NCI-H2029 (cell line): ENCODE results near the gene PPP1R13B.
A peak's percentile ranks its signal among the peaks of the same experiment; 100 is the strongest.

Experiments used
- DNase-seq: peaks from one replicate; lab custom pipeline; 2025; lab: John Stamatoyannopoulos, UW

Gene PPP1R13B

DNA sequence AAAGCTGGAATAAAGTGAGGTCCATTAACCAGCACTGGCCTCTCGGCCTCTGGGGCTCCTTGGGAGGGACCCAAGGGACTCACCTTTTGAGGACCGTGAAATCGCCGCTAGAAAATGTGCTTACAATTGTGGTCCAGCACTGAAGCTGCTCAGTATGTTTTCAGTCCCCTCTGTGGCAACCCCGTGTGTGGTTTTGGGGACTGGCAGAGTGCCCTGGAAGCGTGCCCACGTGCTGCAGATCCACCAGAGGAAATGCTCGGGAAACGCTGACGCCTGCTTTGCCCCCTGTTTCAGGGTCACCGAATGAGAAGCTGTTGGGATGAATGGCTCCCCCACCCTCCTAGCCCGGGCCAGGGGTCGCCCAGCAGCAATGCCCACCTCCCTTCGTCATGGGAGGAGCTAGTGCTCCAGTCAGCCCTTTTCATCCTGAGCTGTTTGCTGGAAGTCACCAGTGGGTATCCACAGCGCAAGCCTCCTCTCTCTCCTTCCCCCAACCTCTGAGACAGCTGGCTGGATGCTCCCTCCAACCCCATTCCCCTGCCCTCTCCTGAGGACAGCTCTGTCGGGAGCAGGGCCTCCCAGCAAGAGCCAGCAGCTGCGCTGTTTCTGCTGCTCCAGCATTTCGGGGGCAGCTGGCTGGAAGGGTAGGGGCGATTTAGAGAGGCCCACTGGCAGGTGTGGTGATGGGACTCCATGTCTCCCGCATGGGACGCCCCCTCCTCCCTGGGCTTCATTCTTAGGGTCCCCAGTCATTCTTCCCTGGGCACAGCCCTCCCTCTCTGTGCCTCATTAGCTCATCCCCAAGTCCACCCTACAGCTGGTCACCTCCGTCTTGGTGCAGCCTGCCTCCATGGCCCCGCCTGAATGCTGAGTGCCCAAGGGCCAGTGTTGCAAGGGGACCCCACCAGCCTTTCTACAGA is 33.2 kb upstream of the PPP1R13B start:
- DNase-seq: peak; percentile 12

DNA sequence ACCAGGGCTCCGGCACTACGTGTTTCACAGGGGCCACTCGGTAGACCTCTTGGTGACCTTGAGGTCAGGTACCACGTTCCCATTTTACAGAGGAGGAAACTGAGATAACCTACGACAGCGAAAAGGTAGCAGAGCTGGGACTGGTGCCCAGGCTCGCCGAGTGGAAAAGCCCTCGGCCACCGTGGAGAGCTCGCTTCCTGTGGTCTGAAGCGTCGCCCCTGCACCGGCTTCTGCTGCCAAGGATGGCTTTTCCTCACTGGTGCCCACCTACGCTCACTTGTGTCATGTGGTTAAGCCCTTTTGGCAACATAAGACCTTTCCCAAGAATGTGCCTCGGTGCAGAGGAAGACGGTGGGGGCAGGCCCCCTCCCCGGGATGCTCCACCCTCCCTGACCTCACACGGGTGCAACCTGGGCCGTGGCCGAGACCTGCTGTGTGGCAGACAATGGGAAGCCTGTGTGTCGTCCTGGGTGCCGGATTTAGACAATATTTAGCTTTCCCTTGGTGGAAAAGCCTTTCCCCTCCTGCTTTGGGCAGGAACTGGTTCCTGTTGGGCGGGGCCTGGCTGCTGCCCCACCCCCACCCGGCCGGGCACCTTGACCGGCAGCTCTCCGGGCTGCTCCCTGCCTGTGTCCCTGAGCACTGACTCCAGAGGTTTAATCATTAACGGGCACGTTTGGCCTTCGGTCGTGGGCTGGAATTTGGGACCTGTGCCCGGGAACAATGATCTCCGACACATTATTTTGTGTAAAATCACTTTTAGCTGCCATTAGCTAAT is 32.4 kb upstream of the PPP1R13B start:
- DNase-seq: no peak

DNA sequence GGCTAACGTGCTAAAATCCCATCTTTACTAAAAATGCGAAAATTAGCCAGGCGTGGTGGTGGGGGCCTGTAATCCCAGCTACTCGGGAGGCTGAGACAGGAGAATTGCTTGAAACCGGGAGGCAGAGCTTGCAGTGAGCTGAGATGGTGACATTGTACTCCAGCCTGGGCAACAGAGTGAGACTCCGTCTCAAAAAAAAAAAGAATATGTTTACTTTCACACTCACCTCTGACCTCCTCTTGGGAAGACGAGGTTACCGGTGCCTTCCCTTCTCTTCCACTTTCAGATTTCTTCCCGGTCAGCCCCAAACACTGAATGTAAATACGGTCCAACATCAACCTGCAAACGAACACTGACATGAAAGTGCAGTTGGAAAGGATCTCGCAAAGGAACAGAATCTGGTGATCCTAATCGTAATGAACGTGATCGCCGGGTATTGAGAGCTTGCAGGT is 31.8 kb upstream of the PPP1R13B start:
- DNase-seq: no peak

DNA sequence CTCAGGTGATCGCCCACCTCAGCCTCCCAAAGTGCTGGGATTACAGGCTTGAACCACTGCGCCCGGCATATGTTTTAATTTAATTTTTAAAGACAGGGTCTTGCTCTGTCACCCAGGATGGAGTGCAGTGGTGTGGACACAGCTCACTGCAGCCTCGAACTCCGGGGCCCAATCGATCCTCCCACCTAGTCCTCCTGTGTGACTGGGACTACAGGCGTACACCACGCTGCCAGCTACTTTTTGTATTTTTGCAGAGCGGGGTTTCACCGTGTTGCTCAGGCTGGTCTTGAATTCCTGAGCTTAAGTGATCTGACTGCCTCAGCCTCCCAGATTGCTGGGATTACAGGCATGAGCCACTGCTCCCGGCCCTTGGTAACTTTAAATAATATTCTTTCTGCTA is 30.8 kb upstream of the PPP1R13B start:
- DNase-seq: no peak

DNA sequence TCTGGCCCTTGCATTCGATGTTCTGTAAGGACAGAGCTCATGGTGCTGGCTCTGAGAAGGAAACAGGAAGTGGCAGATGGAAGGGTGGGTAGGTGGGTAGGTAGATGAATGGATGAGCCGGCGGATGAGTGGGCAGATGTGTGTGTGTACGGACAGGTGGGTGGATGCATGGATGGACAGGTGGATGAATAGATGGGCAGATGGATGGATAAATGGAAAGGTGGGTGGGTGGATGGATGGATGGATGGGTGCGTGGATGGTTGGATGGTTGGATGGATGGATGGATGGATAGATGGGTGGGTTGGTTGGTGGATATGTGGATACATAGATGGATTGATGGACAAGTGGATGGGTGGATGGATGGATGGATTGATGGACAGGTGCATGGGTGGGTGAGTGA is 27.6 kb upstream of the PPP1R13B start:
- DNase-seq: no peak

DNA sequence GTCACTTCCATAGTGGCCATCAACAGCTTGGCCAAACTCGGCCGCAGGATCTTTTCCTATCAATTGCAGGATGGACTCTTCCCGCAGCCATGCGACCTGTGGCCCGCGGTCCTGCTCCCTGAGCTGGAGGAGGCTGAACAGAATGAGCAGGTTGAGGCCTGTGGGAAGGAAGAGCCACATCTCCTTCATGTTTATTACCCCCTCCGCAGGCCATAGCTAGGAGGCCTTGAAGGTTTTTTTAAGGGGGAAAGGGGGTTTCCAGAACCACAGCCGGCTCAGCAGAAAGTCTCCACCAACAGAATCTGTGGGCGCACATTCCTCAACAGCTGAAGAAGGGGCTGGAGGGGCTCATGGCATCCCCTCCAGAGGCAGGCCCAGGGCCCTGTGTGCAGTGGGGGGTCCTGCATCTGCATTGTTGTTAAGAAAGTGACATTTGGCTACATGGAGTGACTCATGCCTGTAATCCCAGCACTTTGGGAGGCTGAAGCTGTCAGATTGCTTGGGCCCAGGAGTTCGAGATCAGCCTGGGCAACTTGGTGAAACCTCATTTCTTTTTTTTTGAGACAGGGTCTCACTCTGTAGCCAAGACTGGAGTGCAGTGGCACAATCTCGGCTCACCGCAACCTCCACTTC is 25.2 kb upstream of the PPP1R13B start:
- no peak for DNase-seq

DNA sequence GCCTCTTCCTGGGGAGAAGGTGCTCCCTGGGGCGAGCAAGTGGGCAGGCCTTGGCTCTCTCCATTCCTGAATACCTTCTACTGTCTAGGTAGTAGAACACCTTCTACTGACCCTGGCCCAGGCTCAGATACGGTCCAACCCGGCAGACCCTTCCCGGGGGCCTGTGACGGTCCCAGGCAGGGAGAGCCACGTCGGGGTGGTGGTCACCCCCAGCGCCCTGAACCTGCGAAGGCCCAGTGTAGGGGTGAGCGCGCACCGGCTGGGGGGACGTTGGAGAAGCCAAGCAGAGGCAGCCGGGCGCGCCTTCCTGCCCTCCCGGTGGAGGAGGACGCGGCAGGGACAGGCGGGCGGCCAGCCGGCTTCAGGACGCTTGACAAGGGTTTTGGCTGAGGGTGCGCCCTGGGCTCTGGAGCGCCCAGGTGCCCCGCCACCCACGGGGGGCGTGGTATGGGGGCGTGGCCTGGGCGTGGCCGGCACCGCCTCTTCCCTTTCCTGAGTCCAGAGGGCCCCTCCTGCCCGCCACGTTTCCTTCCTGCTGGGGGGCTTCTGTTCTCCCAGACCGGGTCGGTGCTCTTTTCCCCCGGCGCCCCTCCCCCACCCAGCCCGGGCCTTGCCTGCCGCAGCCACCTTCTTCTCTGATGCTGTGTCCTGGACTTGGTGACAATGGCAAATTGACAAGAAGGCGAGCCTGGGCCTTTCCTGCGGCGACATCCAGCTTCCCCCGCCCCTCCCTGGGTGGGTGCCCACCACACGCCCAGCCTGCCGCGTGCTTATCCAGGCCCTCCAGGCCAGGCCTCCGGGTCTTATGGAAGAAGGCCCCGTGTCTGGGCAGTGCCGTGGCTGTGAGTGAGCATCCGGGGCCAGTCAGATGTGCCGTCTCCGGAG is 24.5 kb upstream of the PPP1R13B start:
- no peak for DNase-seq

DNA sequence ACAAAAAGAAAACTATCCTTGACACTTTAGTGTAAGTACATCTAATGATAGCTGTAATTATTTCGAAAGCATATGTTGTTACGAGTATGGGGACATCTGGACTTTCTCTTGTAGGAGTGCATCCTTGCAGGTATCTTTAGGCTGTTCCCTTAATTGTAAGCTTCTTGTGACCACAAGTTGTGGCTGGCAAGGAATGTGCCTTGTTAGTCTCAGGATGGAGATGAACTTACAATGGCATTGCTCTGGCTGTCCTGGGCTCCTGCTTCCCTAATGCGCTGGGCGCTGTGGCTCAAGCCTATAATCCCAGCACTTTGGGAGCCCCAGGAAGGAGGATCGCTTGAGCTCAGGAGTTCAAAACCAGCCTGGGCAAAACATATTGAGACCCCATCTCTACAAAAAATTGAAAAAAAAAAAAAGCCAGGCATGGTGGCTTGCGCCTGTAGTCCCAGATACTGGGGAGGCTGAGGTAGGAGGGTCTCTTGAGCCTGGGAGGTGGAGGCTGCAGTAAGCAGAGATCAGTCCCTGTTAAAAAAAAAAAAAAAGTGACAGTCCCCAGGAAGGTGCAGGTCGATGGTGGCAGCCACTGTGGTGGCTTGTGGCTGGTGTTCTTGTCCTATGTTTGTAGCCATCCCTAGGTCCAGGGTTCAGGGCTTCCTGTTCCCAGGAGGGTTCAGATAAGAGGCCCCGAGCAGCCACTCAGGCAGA is 23.7 kb upstream of the PPP1R13B start:
- no peak for DNase-seq

DNA sequence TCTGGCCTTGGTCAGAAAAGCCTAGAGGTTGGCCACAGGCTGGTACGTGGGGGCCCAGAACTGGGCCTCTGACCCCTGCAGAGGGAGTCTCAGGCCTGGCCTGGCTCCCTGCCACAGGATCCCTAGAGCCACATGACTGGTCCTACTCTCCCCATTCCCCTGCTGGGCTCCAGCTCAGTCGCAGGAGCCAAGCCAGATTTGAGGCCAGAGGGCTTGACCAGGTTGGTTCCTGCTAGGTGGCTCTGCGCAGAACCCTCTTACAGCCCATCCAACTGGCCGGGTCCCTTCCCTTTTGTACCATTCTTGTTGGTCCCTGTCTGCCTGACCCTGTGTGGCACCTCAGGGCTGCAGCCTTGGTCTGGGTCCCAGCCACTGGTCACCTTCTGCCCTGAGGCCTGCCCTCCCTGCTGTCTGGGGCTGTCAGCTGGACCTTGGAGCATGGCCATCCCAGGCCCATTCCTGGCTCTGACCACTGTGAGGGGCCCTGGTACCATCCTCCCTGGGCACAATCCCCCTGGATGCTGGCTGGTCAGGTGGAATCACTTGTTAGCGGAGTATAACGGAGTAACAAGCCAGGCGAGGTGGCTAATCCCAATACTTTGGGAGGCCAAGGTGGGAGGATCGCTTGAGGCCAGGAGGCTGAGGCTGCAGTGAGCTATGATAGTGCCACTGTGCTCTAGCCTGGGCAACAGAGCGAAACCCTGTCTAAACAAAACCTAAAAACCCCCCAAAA is 22.9 kb upstream of the PPP1R13B start:
- DNase-seq: no peak

DNA sequence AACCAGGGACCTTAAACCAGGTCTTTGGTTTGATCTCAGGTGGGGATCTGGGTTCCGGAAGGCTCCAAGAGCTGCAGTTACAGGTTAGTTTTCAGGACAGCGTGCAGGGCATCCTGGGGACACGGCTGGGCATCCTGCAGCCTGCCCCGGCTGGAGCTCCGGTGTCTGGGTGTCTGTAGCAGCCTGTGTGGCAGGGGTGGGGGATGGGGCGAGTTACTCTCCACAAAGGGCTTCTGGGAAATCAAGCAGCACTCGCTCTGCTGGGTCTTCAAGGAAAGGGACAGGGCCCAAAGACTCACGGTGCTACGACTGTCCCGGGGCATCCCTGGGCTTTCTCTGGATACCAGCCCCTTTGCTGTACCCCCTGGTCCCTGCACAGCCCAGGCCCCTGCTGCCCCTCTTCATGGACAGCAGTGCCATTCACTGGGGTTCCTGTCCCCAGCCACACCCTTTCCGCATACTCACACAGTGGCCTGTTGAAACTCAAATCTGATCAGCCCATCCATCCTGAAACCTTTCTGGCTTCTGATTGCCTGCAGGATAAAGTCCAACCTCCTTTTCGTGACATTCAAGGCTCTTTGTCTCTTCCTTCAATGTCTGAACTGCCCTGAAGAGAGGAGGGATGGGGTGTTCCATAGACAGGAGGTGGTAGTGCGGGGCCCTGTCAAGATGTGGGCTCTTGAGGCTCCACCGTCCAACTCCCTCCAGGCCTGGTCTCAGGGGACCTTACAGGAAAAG is 22.2 kb upstream of the PPP1R13B start:
- no peak for DNase-seq

DNA sequence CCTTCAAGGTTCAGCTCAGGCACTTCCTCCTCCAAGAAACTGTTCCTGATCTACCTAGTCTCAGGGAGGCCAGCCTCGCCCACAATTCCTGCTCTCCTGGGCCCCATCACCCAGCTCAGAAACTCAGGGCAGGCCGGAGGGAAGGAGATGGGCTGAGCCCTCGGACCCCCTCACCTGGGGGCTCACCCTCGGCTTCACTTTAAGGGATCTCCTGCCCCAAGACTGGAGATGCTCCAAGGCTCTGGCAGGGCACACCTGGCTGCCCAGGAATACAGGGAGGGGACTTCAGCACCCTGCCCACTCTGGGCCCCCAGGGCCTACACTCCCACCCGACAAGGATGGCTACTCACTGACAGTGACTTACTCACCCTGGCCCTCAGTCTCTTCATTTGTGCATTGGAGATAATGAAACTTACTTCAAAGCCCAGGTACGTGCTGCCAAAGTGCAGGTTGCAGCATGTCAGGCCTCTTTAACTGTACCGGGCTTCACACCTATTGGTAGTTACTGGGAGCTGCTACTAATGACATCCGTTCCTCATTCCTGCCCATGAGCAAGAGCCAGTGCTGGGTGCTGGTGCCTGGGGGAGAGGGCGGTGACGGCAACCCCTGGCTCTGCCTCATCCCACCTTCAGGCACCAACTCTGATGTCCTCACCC is 21.0 kb upstream of the PPP1R13B start:
- DNase-seq: no peak

DNA sequence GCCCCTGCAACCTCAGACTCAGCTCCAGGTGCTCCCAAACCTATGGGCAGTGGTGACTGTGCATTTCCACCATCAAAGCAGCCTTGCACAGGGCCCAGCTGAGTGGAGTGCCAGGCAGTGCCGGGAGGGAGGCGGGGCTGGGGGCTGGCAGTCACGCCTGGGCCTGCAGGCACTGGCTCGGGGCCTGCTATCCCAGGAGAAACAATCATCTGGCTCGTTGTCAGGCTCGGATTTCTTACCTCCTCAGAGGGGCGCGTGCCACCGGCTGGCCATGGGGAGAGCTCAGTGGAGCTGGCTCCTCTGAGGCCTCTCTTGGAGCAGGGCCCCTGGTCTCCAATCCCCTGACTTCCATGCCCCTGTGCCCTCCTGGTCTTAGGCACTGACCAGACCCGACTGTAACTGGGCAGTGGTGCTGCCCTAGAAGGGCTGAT is 20.2 kb upstream of the PPP1R13B start:
- peak; percentile 35 for DNase-seq

DNA sequence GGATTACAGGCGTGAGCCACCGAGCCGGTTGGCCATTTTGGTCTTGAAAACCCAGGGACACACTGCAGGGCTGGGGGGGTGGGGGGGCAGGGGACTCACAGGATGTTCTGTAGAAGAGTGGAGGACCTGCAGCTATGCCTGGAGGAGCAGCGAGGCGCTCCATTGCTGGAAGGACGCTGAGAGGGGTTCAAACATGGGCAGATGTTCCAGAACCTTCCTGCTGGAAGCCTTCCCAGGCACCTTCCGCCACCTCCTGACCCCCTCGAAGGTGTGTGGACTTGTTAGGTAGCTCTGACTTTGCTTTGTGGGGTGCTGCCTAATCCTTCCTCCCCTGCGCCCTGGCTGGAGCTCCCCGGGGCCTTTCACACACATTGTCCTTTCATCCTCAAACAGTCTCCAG is 19.6 kb upstream of the PPP1R13B start:
- DNase-seq: no peak

DNA sequence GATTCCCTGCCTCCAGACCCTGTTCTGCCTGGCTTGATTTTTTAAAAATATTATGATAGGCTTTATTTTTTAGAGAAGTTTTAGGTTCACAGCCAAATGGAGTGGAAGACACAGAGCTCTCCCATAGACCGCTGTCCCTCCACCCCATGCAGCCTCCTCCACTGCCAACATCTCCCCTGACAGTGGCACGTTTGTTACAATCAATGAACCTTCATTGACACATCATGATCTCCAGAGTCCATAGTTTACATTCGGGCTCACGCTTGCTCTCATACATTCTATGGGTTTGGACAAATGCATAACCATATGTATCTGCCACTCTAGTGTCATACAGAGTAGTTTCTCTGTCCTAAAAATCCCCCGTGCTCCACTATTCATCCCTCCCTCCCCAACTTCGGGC is 15.9 kb upstream of the PPP1R13B start:
- DNase-seq: no peak

DNA sequence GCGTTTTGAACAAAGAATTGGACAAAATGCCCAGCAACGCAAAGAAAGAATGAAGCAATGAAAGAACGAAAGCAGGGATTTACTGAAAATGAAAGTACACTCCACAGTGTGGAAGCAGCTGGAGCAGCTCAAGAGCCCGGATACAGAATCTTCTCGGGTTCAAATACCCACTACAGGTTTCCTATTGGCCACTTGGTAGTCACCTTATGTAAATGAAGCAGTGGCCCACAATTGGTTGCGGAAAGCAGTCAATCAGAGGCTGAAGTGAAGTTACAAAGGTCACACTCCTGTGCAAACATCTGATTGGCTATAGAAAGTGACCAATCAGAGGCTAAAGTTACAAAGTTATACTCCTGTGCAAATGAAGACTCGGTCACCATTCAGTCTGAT is 15.0 kb upstream of the PPP1R13B start:
- DNase-seq: no peak

DNA sequence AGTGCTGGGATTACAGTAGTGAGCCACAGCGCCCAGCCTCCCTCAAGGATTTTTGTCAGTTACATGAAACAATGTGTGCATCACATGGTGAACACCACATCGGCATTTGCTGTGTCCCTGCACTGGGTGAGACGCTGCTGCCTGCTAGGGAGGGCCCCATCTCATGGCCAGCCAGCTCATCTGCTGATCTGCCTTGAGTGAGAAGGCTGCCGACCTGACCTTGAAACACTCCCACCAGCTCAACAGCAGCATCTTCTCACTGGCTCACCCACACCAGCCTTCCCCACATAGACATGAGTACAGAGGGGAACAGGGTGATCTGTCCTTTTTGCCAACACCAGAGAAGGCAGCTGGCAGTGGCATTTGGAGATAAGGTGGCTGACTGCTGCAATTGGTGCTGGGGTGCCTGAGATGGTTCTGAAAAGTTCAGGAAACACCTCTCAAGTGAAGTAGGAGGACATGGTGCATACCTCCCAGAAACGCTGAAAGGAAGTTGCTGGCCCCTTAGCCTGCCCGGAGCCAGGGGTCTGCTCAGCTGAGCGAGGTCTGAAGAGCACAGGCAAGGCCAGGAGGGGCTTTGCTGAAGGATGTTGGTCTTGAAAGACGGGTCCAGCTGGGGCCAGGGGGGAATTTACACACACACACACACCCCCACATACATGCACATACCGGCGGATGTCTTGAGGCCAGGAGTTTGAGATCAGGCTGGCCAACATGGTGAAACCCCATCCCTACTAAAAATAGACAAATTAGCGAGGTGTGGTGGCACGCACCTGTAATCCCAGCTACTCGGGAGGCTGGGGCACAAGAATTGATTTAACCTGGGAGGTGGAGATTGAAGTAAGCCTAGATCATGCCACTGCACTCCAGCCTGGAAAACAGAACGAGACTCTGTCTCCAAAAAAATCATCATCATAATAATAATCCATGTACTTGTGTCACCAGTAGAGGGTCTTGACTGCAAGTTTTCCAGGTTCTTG is 14.3 kb upstream of the PPP1R13B start:
- no peak for DNase-seq

DNA sequence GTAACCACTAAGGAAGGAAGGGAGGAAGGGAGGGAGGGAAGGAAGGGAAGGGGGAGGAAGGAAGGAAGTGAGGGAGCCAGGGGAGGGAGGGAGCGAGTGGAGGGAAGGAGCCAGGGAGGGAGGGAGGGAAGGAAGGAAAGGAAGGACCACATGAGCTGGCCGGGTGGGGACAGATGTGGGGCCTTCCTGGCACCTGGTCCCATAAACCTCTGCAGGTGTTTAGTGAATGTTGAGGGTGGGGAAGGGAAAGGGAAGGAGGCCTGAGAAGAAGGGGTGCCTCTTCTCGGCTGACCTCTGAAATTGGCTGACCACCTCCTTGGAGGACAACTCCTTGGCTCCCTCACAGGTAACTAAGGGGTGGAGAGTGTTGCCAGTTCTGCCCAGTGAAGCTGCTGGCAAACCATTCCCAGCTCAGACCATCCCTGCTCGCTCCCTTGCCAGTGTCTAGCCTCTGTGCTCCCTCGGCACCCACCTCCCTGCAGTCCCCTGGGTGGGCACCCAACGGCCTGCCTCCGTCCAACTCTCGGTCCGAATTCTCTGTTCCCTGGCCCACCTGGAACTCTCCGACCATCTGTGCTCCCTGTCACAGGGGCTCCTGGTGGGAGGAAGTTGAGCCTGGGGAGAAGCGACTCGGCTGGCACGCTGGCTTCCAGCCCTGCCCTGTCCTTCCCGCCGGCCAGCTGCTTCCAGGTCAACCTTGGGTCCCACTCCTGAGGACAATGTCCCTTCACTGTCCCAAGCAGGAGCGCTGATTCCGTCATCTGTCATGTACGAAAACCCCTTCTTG is 12.2 kb upstream of the PPP1R13B start:
- DNase-seq: no peak
